Liver (tissue), 9 donors: ENCODE results near the gene CAMK1G. TPM values are rescaled to one million over a fixed set of nuclear protein-coding genes. Genes with fewer than 3 reads are reported as not detected.
A peak's percentile ranks its signal among the peaks of the same experiment; 100 is the strongest.

Source experiments
- DNase-seq: peaks from one replicate; pipeline ENCODE4 v3.0.0-alpha.2; 2017; ENCODE audit warnings: low spot score
- H3K27ac ChIP-seq, 2 donors: one replicate each; pipeline ENCODE4 v1.7.0; 2013; ENCODE audit warnings: inconsistent platforms in 2 of 2, low read length in 2 of 2, control low read depth in 1 of 2, low read depth in 1 of 2, mild to moderate bottlenecking in 1 of 2
- H3K27me3 ChIP-seq, 4 donors: one replicate each; pipeline versions ENCODE4 v1.6.1 to v1.7.0; 2013; ENCODE audit warnings: low read length in 3 of 4, inconsistent platforms in 1 of 4, mild to moderate bottlenecking in 1 of 4, moderate library complexity in 1 of 4; ENCODE audit not compliant: control insufficient read depth in 4 of 4, insufficient read depth in 4 of 4
- H3K36me3 ChIP-seq, 4 donors: one replicate each; pipeline versions ENCODE4 v1.6.1 to v1.7.0; 2013; ENCODE audit warnings: low read length in 3 of 4, mild to moderate bottlenecking in 3 of 4, low read depth in 1 of 4, moderate library complexity in 1 of 4; ENCODE audit not compliant: control insufficient read depth in 4 of 4, insufficient read depth in 3 of 4
- H3K4me1 ChIP-seq, 4 donors: one replicate each; pipeline versions ENCODE4 v1.6.1 to v1.7.0; 2013; ENCODE audit warnings: low read length in 3 of 4, mild to moderate bottlenecking in 3 of 4, moderate library complexity in 1 of 4; ENCODE audit not compliant: control insufficient read depth in 4 of 4, insufficient read depth in 4 of 4
- H3K4me3 ChIP-seq, 3 donors: one replicate each; pipeline versions ENCODE4 v1.6.1 to v1.7.0; 2013; ENCODE audit warnings: low read length in 3 of 3, control low read depth in 1 of 3, low read depth in 1 of 3, mild to moderate bottlenecking in 1 of 3
- H3K9ac ChIP-seq, 2 donors: one replicate each; pipeline ENCODE4 v1.7.0; 2013; ENCODE audit warnings: low read length in 2 of 2, mild to moderate bottlenecking in 2 of 2, moderate library complexity in 2 of 2, control low read depth in 1 of 2, low read depth in 1 of 2
- H3K9me3 ChIP-seq, 4 donors: one replicate each; pipeline versions ENCODE4 v1.6.1 to v1.7.0; 2013; ENCODE audit warnings: low read length in 3 of 4; ENCODE audit not compliant: control insufficient read depth in 4 of 4
- ATF3 ChIP-seq: IDR thresholded peaks from 2 replicates; pipeline ENCODE4 v1.6.1; 2016; ENCODE audit warnings: antibody characterized with exemption
- EGR1 ChIP-seq, 2 donors: IDR thresholded peaks; 2 replicates each; pipeline ENCODE4 v1.6.1; 2016 to 2018; ENCODE audit warnings: antibody characterized with exemption in 2 of 2, low read depth in 2 of 2
- FOXA1 ChIP-seq: IDR thresholded peaks from 2 replicates; pipeline ENCODE4 v1.6.1; 2016; ENCODE audit warnings: antibody characterized with exemption
- MAX ChIP-seq: IDR thresholded peaks from 2 replicates; pipeline ENCODE4 v1.6.1; 2016; ENCODE audit warnings: antibody characterized with exemption
- RAD21 ChIP-seq, 2 donors: IDR thresholded peaks; 2 replicates each; pipeline ENCODE4 v1.6.1; 2016; ENCODE audit warnings: antibody characterized with exemption in 2 of 2, mild to moderate bottlenecking in 2 of 2
- RXRA ChIP-seq, 2 donors: IDR thresholded peaks; 2 replicates each; pipeline ENCODE4 v1.6.1; 2017 to 2018; ENCODE audit warnings: antibody characterized with exemption in 2 of 2, mild to moderate bottlenecking in 1 of 2
- SP1 ChIP-seq: IDR thresholded peaks from 2 replicates; pipeline ENCODE4 v1.6.1; 2018; ENCODE audit warnings: antibody characterized with exemption, mild to moderate bottlenecking
- YY1 ChIP-seq: IDR thresholded peaks from 2 replicates; pipeline ENCODE4 v1.6.1; 2016; ENCODE audit warnings: antibody characterized with exemption, mild to moderate bottlenecking
- WGBS: extraction: QIAGEN DNeasy Blood & Tissue Kit; methylation state at CpG from one replicate; pipeline ENCODE4 v1.1.7; 2013; 5-methylcytosine and 5-hydroxymethylcytosine counted together
- polyA plus RNA-seq, 2 donors: library from polyadenylated mRNA; stranded (reverse) in 1 of 2; unstranded in 1 of 2; fragments of 200-250 nt in 1 of 2; fragments of >200 nt in 1 of 2; fragmentation: Nextera tagmentation in 1 of 2; extraction: Ambion mirVana in 1 of 2; gene quantifications; one replicate each; pipeline versions ENCODE4 v1.2.1 to v1.2.3, GENCODE V29; 2013 to 2015
- total RNA-seq, 2 donors: library from RNA; depleted of rRNA; stranded (reverse); fragments of >200 nt; gene quantifications; one replicate each; pipeline ENCODE4 v1.2.3, GENCODE V29; 2014
- TF ChIP-seq, protein P1 (sequence below): fragments of 150-350 bp; IDR thresholded peaks from 2 replicates; pipeline ENCODE4 v1.5.1; 2017; ENCODE audit warnings: improper control_type of control experiment, low read depth, low read length; ENCODE audit not compliant: missing input control
- TF ChIP-seq, protein P2 (sequence below): IDR thresholded peaks from 2 replicates; pipeline ENCODE4 v1.6.1; 2016; ENCODE audit warnings: antibody characterized with exemption, mild to moderate bottlenecking
- donor health status: healthy.
- donor health status: healthy.
- donor health status: healthy.
- donor health status: healthy.
- donor health status: healthy.

The CAMK1G gene
- total and polyA plus RNA-seq, 4 donors: 0.03 to 0.25 (median 0.14) TPM; not detected in 1

GRCh38 chr1:209564849-209565248 is 18.7 kb upstream of the CAMK1G start:
- H3K27me3 ChIP-seq: peaks cover 0 to 1% (median 0%) of the 10 kb centered on the region in 4 donors
- H3K4me1 ChIP-seq: peaks cover 0 to 2% (median 0%) of the 10 kb centered on the region in 4 donors
- DNase-seq: no peak
- no peaks in the 10 kb centered on the region for H3K36me3 ChIP-seq
- no peak overlapping the region for H3K27ac ChIP-seq
- H3K4me3 ChIP-seq: no peak overlapping the region
- H3K9ac ChIP-seq: no peak overlapping the region
- H3K9me3 ChIP-seq: no peaks in the 10 kb centered on the region
- 64% methylated on average over 4 of the region's 4 CpGs for WGBS
- TF ChIP-seq FOXA1 (no peak), SP1 (no peak)

- peak; percentile 75 for DNase-seq
- TF ChIP-seq ATF3: no peak
- TF ChIP-seq, protein P1, sequence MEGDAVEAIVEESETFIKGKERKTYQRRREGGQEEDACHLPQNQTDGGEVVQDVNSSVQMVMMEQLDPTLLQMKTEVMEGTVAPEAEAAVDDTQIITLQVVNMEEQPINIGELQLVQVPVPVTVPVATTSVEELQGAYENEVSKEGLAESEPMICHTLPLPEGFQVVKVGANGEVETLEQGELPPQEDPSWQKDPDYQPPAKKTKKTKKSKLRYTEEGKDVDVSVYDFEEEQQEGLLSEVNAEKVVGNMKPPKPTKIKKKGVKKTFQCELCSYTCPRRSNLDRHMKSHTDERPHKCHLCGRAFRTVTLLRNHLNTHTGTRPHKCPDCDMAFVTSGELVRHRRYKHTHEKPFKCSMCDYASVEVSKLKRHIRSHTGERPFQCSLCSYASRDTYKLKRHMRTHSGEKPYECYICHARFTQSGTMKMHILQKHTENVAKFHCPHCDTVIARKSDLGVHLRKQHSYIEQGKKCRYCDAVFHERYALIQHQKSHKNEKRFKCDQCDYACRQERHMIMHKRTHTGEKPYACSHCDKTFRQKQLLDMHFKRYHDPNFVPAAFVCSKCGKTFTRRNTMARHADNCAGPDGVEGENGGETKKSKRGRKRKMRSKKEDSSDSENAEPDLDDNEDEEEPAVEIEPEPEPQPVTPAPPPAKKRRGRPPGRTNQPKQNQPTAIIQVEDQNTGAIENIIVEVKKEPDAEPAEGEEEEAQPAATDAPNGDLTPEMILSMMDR: peak; percentile 85
- no peak for TF ChIP-seq RXRA (IDR thresholded peaks at IDR 0.05)
- peak; percentile 90 for TF ChIP-seq RAD21 (IDR thresholded peaks at IDR 0.05)
- TF ChIP-seq FOXA1: no peak
- TF ChIP-seq, protein P2, sequence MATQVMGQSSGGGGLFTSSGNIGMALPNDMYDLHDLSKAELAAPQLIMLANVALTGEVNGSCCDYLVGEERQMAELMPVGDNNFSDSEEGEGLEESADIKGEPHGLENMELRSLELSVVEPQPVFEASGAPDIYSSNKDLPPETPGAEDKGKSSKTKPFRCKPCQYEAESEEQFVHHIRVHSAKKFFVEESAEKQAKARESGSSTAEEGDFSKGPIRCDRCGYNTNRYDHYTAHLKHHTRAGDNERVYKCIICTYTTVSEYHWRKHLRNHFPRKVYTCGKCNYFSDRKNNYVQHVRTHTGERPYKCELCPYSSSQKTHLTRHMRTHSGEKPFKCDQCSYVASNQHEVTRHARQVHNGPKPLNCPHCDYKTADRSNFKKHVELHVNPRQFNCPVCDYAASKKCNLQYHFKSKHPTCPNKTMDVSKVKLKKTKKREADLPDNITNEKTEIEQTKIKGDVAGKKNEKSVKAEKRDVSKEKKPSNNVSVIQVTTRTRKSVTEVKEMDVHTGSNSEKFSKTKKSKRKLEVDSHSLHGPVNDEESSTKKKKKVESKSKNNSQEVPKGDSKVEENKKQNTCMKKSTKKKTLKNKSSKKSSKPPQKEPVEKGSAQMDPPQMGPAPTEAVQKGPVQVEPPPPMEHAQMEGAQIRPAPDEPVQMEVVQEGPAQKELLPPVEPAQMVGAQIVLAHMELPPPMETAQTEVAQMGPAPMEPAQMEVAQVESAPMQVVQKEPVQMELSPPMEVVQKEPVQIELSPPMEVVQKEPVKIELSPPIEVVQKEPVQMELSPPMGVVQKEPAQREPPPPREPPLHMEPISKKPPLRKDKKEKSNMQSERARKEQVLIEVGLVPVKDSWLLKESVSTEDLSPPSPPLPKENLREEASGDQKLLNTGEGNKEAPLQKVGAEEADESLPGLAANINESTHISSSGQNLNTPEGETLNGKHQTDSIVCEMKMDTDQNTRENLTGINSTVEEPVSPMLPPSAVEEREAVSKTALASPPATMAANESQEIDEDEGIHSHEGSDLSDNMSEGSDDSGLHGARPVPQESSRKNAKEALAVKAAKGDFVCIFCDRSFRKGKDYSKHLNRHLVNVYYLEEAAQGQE: no peak
- TF ChIP-seq EGR1 (IDR thresholded peaks at IDR 0.05; ENCODE audit: low read depth in 2 of 2): no peak
- no peak for TF ChIP-seq SP1
- no peak for TF ChIP-seq MAX
- TF ChIP-seq YY1: peak; percentile 58
- H3K4me1 ChIP-seq: peaks cover 0 to 2% (median 0%) of the 10 kb centered on the region in 4 donors
- no peaks in the 10 kb centered on the region for H3K36me3 ChIP-seq
- no peaks in the 10 kb centered on the region for H3K9me3 ChIP-seq
- peaks cover 0 to 4% (median 2%) of the 10 kb centered on the region in 4 donors for H3K27me3 ChIP-seq
- no peak overlapping the region for H3K4me3 ChIP-seq
- no peak overlapping the region for H3K9ac ChIP-seq
- H3K27ac ChIP-seq: no peak overlapping the region
- WGBS: 31% methylated on average over 15 of the region's 15 CpGs
Observed at GRCh38 chr1:209565759-209566678, 17.5 kb upstream of the CAMK1G start.
